ENCODE measurements around the gene SEMA4D. TPM values are rescaled to one million over a fixed set of nuclear protein-coding genes. Genes with fewer than 3 reads are reported as not detected.

The SEMA4D gene
- polyA plus RNA-seq, 1 experiment = 0.50 TPM

DNA sequence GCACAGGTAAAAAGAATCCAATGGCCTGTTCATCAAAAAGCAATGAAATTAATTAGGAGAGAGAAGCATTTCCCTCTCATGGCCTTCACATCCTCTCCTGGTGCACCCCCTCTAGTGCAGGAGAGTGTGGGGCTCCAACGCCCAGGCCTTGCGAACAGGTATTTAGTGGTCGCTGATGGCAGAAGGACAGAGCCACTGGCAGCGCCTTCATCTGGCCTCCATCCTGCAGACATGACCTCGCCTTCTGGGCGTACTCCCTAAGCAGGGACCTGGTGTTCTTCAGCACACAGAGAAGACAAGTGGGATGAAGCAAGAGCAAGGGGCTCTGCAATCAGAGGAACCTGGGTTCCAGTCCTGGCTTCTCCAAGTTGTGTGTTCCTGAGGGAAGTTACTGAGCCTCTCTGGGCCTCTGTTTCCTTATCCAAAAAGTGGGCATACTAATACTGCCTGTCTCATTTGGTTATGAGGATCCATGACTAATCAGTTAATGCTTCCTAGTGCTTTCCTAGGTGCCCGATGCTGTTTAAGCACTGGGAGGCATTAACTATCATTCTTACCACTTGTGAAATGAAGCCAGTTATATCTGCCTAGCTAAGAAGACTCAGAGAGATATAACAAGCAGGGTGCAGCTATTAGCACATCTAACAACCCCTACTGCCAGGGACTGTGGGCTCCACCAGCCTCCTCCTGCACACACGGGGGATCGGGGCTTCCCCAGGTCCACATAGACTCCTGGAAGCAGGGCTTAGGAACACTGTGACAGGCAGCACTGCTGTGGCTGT, 77.3 kb downstream of the SEMA4D start:
- Histone ChIP-seq H3K27me3 (ENCODE audit: control insufficient read depth, insufficient read depth, low read length) (no peaks in the 10 kb centered on the region), H3K4me3 (ENCODE audit: low read depth, low read length) (no peak overlapping the region), H3K36me3 (ENCODE audit: control insufficient read depth, insufficient read depth, low read length) (no peaks in the 10 kb centered on the region)
- TF ChIP-seq, protein P1, sequence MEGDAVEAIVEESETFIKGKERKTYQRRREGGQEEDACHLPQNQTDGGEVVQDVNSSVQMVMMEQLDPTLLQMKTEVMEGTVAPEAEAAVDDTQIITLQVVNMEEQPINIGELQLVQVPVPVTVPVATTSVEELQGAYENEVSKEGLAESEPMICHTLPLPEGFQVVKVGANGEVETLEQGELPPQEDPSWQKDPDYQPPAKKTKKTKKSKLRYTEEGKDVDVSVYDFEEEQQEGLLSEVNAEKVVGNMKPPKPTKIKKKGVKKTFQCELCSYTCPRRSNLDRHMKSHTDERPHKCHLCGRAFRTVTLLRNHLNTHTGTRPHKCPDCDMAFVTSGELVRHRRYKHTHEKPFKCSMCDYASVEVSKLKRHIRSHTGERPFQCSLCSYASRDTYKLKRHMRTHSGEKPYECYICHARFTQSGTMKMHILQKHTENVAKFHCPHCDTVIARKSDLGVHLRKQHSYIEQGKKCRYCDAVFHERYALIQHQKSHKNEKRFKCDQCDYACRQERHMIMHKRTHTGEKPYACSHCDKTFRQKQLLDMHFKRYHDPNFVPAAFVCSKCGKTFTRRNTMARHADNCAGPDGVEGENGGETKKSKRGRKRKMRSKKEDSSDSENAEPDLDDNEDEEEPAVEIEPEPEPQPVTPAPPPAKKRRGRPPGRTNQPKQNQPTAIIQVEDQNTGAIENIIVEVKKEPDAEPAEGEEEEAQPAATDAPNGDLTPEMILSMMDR (IDR thresholded peaks at IDR 0.05; ENCODE audit: insufficient read depth, low read depth, low read length) = no peak
- POLR2A ChIA-PET = no interaction called here
- CTCF ChIA-PET = no interaction called here
- DNase-seq (ENCODE audit: low read depth) = no peak

DNA sequence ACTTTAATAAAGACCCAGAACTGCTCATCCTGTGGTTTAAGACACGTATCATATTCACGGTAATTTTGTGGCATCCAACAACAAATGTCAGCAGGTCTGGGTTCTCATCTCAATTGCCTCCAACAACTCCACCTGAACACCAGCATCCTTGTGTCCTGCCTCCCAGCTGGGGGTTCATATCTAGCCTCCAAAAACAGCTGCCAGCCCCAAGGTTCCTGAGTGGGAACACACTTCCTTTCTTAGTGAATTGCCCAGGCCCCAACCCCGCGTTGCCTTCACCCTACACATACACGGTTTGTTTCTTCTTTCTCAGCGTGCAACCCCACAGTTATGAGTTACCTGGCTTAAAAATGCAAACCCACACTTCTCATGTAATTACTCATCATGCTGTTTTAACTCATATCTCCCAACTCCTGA, 77.9 kb downstream of the SEMA4D start:
- CTCF ChIA-PET = no interaction called here
- no peaks in the 10 kb centered on the region for H3K36me3 ChIP-seq (ENCODE audit: control insufficient read depth, insufficient read depth, low read length)
- TF ChIP-seq, protein P1 (IDR thresholded peaks at IDR 0.05; ENCODE audit: insufficient read depth, low read depth, low read length) = no peak

DNA sequence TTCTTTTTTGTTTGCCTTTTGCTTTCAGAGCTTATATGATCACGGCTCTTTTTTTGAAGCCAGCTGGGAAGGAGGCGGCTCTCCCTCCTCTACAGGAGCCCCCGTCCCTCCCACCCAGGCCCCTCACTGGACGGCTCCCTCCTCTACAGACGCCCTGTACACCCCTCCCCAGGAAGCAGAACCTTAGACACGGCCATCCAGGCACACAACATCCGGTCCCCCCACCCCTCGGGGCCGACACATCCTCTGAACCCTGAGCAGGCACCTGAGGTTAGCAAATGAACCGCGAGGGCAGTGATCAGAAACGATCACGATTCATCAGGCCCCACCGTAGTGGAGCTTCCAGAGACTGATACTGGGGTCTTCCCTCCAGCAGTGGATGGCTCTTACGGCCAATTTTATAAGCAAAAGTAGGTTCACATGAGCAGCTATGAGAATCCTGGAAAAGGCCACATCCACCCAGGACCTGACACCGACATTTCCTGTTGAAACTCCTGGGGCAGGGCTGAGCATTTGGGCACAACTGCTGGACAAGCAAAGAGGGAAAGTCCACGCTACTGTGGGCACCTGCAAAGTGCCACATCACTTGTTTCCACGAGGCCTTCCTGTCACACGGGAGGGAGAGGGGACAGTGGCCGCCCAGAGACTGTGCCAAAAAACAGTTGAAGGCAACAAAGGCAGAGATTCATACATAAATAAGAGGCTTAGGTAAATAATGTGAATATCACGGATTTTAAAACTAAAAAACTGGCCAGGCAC, 78.9 kb downstream of the SEMA4D start:
- Histone ChIP-seq H3K36me3 (ENCODE audit: control insufficient read depth, insufficient read depth, low read length) (no peaks in the 10 kb centered on the region), H3K4me3 (ENCODE audit: low read depth, low read length) (no peak overlapping the region), H3K27me3 (ENCODE audit: control insufficient read depth, insufficient read depth, low read length) (no peaks in the 10 kb centered on the region)
- TF ChIP-seq, protein P1 (IDR thresholded peaks at IDR 0.05; ENCODE audit: insufficient read depth, low read depth, low read length) = no peak
- DNase-seq (ENCODE audit: low read depth) = no peak
- ChIA-PET CTCF (interaction anchor here (1.8 kb wide), 1 partner anchor 10 kb away, joined by 5 read pairs; no protein-coding TSS in a partner anchor), POLR2A (no interaction called here)

More for the DNA sequence above, 77.9 kb downstream of the SEMA4D start:
- H3K27me3 ChIP-seq (ENCODE audit: control insufficient read depth, insufficient read depth, low read length) = no peaks in the 10 kb centered on the region
- no peak for DNase-seq (ENCODE audit: low read depth)
- H3K4me3 ChIP-seq (ENCODE audit: low read depth, low read length) = no peak overlapping the region
- POLR2A ChIA-PET = no interaction called here

DNA sequence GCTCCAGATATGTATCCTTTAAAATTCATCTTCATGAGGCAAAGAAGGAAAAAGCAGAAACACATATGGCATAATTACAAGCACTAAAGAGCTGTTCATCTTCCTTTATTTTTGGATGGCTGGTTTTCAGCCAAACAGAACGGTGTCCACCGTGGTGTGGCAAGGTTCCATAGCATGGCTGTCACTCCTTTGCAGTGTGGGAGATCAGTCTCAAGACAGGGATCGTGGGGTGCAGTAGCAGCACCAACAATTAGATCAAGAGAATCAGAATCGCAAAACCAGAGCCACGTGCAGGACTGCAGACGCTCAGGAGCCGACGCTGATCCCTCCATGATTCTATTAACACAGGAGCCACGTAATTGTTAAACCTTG, 79.5 kb downstream of the SEMA4D start:
- ChIA-PET POLR2A (no interaction called here), CTCF (interaction anchor here (1.8 kb wide), 1 partner anchor 11 kb away, joined by 5 read pairs; no protein-coding TSS in a partner anchor)
- H3K4me3 ChIP-seq (ENCODE audit: low read depth, low read length) = no peak overlapping the region
- TF ChIP-seq, protein P1 (IDR thresholded peaks at IDR 0.05; ENCODE audit: insufficient read depth, low read depth, low read length) = no peak
- no peak for DNase-seq (ENCODE audit: low read depth)
- H3K27me3 ChIP-seq (ENCODE audit: control insufficient read depth, insufficient read depth, low read length) = no peaks in the 10 kb centered on the region
- no peaks in the 10 kb centered on the region for H3K36me3 ChIP-seq (ENCODE audit: control insufficient read depth, insufficient read depth, low read length)

DNA sequence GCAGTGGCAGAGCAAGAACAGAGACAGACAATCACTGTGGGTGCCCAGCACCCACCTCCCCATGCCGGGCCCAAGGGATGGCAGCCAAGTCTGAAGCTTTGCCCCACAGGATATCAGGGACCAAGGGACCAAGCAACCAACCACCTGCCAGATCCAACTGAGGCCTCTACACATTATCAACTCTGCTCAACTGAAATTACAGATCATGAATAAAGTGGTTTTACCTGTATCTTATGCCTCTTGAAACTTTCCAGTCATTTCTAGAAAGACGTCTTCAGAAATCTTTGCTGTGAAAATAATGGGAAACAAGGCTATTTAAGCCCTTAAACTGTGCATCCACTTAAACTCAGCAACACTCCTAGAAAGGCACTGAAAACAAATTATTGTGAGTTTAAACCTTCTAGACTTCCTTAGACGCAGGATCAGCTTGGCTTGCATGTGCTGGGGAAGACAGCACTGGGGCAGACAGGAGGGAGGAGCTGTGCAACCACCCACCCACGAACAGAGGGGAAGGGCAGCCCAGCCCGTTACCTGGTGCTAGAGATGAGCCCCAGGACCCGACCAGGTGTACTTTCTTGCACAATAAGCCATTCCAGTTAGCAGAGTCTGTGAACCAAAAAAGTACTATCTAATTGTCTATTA, 80.0 kb downstream of the SEMA4D start:
- TF ChIP-seq, protein P1 (IDR thresholded peaks at IDR 0.05; ENCODE audit: insufficient read depth, low read depth, low read length) = no peak
- no peak for DNase-seq (ENCODE audit: low read depth)
- H3K27me3 ChIP-seq (ENCODE audit: control insufficient read depth, insufficient read depth, low read length) = no peaks in the 10 kb centered on the region
- ChIA-PET CTCF (interaction anchor here (1.8 kb wide), 1 partner anchor 12 kb away, joined by 5 read pairs; no protein-coding TSS in a partner anchor), POLR2A (interaction anchor here (0.7 kb wide), 1 partner anchor 30 kb away, joined by 3 read pairs; no protein-coding TSS in a partner anchor)
- H3K36me3 ChIP-seq (ENCODE audit: control insufficient read depth, insufficient read depth, low read length) = no peaks in the 10 kb centered on the region
- no peak overlapping the region for H3K4me3 ChIP-seq (ENCODE audit: low read depth, low read length)

Measured in BJ (cell line).